ENCODE data around the gene TRABD2B. TPM values are rescaled to one million over a fixed set of nuclear protein-coding genes. Genes with fewer than 3 reads are reported as not detected.

TRABD2B gene
- total RNA-seq, 1 experiment from 2014 or later: not detected

GRCh38 chr1:47906009-47906432 lies 91.2 kb downstream of the TRABD2B start:
- Histone ChIP-seq H3K27ac (ENCODE audit: low read depth, low read length, poor library complexity, severe bottlenecking) (no peak overlapping the region), H3K4me1 (ENCODE audit: insufficient read depth, low read length, poor library complexity, severe bottlenecking) (no peaks in the 10 kb centered on the region), H3K36me3 (ENCODE audit: insufficient read depth, low read length, poor library complexity, severe bottlenecking) (no peaks in the 10 kb centered on the region), H3K4me3 (ENCODE audit: low read depth, low read length, poor library complexity, severe bottlenecking) (no peak overlapping the region), H3K9me3 (ENCODE audit: low read depth, low read length, poor library complexity, severe bottlenecking) (no peaks in the 10 kb centered on the region), H3K27me3 (replicated peaks; ENCODE audit: insufficient read depth, low read depth, low read length, poor library complexity) (peaks cover 15% of the 10 kb centered on the region)
- intact Hi-C loops (cut with micrococcal nuclease; ENCODE audit: unreplicated experiment): no loop called here
- no peak for DNase-seq (ENCODE audit: low spot score)
- POLR2A ChIA-PET (ENCODE audit: low non-redundant PET): no interaction called here
- TF ChIP-seq EZH2 (IDR thresholded peaks at IDR 0.05; ENCODE audit: borderline replicate concordance, low read depth, low read length, poor library complexity, severe bottlenecking) (no peak), CTCF (conservative IDR thresholded peaks at IDR 0.05; ENCODE audit: low read depth, low read length) (no peak)
- BruUV-seq (replicated peaks): no TSS peak
- CTCF ChIA-PET: no interaction called here

DNA sequence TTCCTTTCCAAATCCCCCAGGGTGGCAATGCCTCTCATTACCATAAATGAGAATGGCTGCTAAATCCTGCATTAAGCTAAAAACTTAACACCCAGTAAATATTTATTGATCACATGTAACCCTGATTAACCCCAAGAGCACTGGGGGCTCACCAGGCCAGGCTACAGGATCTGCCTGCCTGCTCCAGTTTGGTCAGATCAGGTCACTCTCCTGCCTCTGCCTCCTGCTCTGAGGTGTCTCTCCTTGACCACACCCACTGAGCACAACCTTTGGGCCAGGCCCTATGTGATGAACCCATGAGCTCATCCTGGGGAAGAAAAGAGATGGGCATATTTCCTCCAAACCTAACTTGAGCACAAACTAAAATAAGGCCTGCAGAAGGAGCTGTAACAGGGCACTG lies 93.5 kb downstream of the TRABD2B start:
- Histone ChIP-seq H3K27me3 (replicated peaks; ENCODE audit: insufficient read depth, low read depth, low read length, poor library complexity) (peaks cover 15% of the 10 kb centered on the region), H3K36me3 (ENCODE audit: insufficient read depth, low read length, poor library complexity, severe bottlenecking) (no peaks in the 10 kb centered on the region), H3K4me3 (ENCODE audit: low read depth, low read length, poor library complexity, severe bottlenecking) (no peak overlapping the region), H3K4me1 (ENCODE audit: insufficient read depth, low read length, poor library complexity, severe bottlenecking) (no peaks in the 10 kb centered on the region), H3K27ac (ENCODE audit: low read depth, low read length, poor library complexity, severe bottlenecking) (no peak overlapping the region), H3K9me3 (ENCODE audit: low read depth, low read length, poor library complexity, severe bottlenecking) (no peaks in the 10 kb centered on the region)
- BruUV-seq (replicated peaks): no TSS peak
- CTCF ChIA-PET: no interaction called here
- TF ChIP-seq EZH2 (IDR thresholded peaks at IDR 0.05; ENCODE audit: borderline replicate concordance, low read depth, low read length, poor library complexity, severe bottlenecking) (no peak), CTCF (conservative IDR thresholded peaks at IDR 0.05; ENCODE audit: low read depth, low read length) (no peak)
- POLR2A ChIA-PET (ENCODE audit: low non-redundant PET): no interaction called here
- intact Hi-C loops (cut with micrococcal nuclease; ENCODE audit: unreplicated experiment): no loop called here
- no peak for DNase-seq (ENCODE audit: low spot score)

DNA sequence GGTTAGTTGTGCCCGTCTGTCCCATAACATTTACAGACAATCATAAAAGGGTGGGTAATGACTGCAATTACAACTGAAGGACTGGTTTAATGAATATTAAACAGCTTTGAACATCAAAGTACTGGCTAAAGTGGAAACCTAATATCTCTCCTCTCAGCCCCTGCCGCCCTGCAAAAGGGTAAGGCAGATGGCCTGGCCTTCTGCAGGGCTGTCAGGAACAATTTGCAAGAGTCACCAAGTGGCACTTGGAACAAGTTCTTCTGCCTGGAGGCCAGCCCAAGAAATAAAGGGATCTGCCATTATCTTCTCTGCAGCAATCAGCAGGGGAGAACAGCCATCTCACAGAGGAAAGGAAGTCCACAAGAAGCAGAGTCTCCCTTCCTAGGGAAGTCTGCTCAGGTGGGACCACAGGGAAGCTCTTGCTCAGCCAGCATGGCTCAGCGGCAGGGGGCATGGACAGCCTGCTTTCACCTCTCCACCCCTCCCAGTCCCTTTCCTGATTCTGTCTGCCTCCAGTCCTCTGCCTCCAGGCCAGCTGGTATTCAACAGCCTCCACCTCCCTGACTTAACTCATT lies 96.1 kb downstream of the TRABD2B start:
- Histone ChIP-seq H3K4me1 (ENCODE audit: insufficient read depth, low read length, poor library complexity, severe bottlenecking) (no peaks in the 10 kb centered on the region), H3K9me3 (ENCODE audit: low read depth, low read length, poor library complexity, severe bottlenecking) (no peaks in the 10 kb centered on the region), H3K36me3 (ENCODE audit: insufficient read depth, low read length, poor library complexity, severe bottlenecking) (no peaks in the 10 kb centered on the region), H3K27me3 (replicated peaks; ENCODE audit: insufficient read depth, low read depth, low read length, poor library complexity) (peaks cover 5% of the 10 kb centered on the region), H3K27ac (ENCODE audit: low read depth, low read length, poor library complexity, severe bottlenecking) (no peak overlapping the region), H3K4me3 (ENCODE audit: low read depth, low read length, poor library complexity, severe bottlenecking) (no peak overlapping the region)
- intact Hi-C loops (cut with micrococcal nuclease; ENCODE audit: unreplicated experiment): no loop called here
- BruUV-seq (replicated peaks): no TSS peak
- DNase-seq (ENCODE audit: low spot score): no peak
- CTCF ChIA-PET: no interaction called here
- POLR2A ChIA-PET (ENCODE audit: low non-redundant PET): no interaction called here
- TF ChIP-seq CTCF (conservative IDR thresholded peaks at IDR 0.05; ENCODE audit: low read depth, low read length) (no peak), EZH2 (IDR thresholded peaks at IDR 0.05; ENCODE audit: borderline replicate concordance, low read depth, low read length, poor library complexity, severe bottlenecking) (no peak)

Data from A673 (cell line).